Measurements from ENCODE around the gene CHD6. TPM values are rescaled to one million over a fixed set of nuclear protein-coding genes. Genes with fewer than 3 reads are reported as not detected.

The CHD6 gene
- total RNA-seq, 1 experiment from 2014 or later: 27.2 TPM

DNA sequence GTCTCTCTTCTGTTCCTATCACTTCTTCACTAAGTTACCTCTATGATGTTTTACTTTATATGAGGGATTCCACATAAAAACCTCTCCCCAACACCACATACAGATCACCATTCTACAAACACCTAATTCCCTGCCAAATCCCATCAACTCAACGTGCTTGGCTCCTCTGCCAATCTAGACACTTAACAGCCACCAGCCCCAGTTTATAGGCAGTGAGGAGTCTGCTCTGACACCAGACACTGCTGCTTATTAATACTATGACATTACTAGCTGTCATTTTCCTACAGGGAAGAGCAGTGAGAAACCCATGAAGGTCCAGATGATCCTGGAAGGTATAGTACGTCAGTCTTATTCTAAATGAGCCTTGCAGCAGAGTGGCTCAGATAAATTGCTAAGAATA is 104.3 kb downstream of the CHD6 start:
- Mint-ChIP-seq H3K4me3 (ENCODE audit: unreplicated experiment) (no peak overlapping the region), H3K4me1 (ENCODE audit: insufficient read depth, unreplicated experiment) (no peaks in the 10 kb centered on the region), H3K36me3 (ENCODE audit: insufficient read depth, unreplicated experiment) (peaks cover 52% of the 10 kb centered on the region), H3K27me3 (ENCODE audit: insufficient read depth, unreplicated experiment) (no peaks in the 10 kb centered on the region), H3K9me3 (ENCODE audit: unreplicated experiment) (no peaks in the 10 kb centered on the region), H3K27ac (ENCODE audit: low read depth, unreplicated experiment) (no peak overlapping the region)
- BruUV-seq (replicated peaks): no TSS peak
- TF ChIP-seq, protein P1, sequence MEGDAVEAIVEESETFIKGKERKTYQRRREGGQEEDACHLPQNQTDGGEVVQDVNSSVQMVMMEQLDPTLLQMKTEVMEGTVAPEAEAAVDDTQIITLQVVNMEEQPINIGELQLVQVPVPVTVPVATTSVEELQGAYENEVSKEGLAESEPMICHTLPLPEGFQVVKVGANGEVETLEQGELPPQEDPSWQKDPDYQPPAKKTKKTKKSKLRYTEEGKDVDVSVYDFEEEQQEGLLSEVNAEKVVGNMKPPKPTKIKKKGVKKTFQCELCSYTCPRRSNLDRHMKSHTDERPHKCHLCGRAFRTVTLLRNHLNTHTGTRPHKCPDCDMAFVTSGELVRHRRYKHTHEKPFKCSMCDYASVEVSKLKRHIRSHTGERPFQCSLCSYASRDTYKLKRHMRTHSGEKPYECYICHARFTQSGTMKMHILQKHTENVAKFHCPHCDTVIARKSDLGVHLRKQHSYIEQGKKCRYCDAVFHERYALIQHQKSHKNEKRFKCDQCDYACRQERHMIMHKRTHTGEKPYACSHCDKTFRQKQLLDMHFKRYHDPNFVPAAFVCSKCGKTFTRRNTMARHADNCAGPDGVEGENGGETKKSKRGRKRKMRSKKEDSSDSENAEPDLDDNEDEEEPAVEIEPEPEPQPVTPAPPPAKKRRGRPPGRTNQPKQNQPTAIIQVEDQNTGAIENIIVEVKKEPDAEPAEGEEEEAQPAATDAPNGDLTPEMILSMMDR (IDR thresholded peaks at IDR 0.05; ENCODE audit: unreplicated experiment): no peak
- intact Hi-C loops (cut with micrococcal nuclease): no loop called here
- CTCF ChIA-PET: interaction anchor here (0.6 kb wide), 1 partner anchor 1674 kb away, joined by 4 read pairs; no protein-coding TSS in a partner anchor
- POLR2A ChIA-PET: interaction anchor here (1.2 kb wide), 1 partner anchor 14 kb away, joined by 5 read pairs; no protein-coding TSS in a partner anchor
- no peak for DNase-seq (ENCODE audit: unreplicated experiment)

DNA sequence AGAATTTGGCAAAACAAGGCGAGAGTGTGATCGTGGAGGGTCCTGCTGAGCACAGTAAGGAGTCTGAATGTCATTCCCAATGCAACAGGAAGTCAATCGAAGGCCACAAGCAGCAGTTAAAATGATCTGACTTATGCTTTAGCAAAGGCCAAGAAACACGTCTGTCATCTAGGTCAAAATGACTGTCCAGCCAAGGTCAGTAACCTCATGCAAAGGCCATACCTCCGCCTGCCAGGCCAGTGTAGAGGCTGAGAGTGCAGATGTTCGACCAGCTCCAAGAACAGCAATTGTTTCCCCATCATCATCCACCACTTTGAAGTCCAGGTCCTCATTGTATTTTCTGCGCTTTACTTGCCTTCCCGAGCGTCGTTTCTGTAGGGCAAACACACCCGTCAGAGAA is 105.6 kb downstream of the CHD6 start:
- Mint-ChIP-seq H3K4me1 (ENCODE audit: insufficient read depth, unreplicated experiment) (no peaks in the 10 kb centered on the region), H3K9me3 (ENCODE audit: unreplicated experiment) (no peaks in the 10 kb centered on the region), H3K36me3 (ENCODE audit: insufficient read depth, unreplicated experiment) (peaks cover 52% of the 10 kb centered on the region), H3K4me3 (ENCODE audit: unreplicated experiment) (no peak overlapping the region), H3K27ac (ENCODE audit: low read depth, unreplicated experiment) (no peak overlapping the region), H3K27me3 (ENCODE audit: insufficient read depth, unreplicated experiment) (no peaks in the 10 kb centered on the region)
- TF ChIP-seq, protein P1 (IDR thresholded peaks at IDR 0.05; ENCODE audit: unreplicated experiment): no peak
- no TSS peak for BruUV-seq (replicated peaks)
- CTCF ChIA-PET: interaction anchor here (0.8 kb wide), 1 partner anchor 16 kb away, joined by 3 read pairs; no protein-coding TSS in a partner anchor
- DNase-seq (ENCODE audit: unreplicated experiment): no peak
- intact Hi-C loops (cut with micrococcal nuclease): no loop called here
- POLR2A ChIA-PET: interaction anchor here (0.7 to 1.2 kb wide), 2 partner anchors 15 to 1568 kb away, joined by 3 to 5 read pairs; no protein-coding TSS in a partner anchor

DNA sequence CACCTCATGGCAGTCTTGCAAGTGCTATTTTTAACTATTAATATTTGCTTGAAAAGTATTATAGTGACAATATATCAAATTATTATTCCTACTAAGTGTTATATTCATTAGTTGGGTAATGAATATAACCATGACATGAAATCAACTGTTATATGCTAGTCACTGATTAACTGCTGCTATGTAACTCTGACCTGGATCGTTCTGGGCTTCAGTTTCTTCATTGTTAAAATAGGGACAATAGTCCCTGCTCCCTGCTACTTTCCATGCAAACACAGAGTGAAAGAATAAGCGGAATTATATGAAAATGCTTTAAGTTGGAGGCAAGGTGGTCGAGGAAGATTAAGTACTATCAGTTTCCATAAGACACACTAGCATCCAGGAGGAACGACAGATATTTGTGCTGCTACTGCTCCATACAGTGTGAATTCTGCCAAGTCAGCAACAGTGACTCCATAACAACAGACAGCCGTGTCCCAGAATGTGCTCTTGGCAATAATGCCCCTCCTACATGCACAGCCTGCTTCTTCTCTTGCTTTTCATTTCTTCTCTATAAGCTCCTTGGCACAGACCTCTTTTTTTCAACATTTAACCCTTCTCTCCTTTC is 107.2 kb downstream of the CHD6 start:
- Mint-ChIP-seq H3K36me3 (ENCODE audit: insufficient read depth, unreplicated experiment) (peaks cover 46% of the 10 kb centered on the region), H3K4me1 (ENCODE audit: insufficient read depth, unreplicated experiment) (no peaks in the 10 kb centered on the region), H3K27ac (ENCODE audit: low read depth, unreplicated experiment) (no peak overlapping the region), H3K4me3 (ENCODE audit: unreplicated experiment) (no peak overlapping the region), H3K9me3 (ENCODE audit: unreplicated experiment) (no peaks in the 10 kb centered on the region), H3K27me3 (ENCODE audit: insufficient read depth, unreplicated experiment) (no peaks in the 10 kb centered on the region)
- DNase-seq (ENCODE audit: unreplicated experiment): no peak
- no TSS peak for BruUV-seq (replicated peaks)
- intact Hi-C loops (cut with micrococcal nuclease): no loop called here
- ChIA-PET CTCF (interaction anchor here (0.6 to 0.7 kb wide), 2 partner anchors 918 to 1698 kb away, joined by 3 read pairs; no protein-coding TSS in a partner anchor), POLR2A (no interaction called here)
- TF ChIP-seq, protein P1 (IDR thresholded peaks at IDR 0.05; ENCODE audit: unreplicated experiment): no peak

DNA sequence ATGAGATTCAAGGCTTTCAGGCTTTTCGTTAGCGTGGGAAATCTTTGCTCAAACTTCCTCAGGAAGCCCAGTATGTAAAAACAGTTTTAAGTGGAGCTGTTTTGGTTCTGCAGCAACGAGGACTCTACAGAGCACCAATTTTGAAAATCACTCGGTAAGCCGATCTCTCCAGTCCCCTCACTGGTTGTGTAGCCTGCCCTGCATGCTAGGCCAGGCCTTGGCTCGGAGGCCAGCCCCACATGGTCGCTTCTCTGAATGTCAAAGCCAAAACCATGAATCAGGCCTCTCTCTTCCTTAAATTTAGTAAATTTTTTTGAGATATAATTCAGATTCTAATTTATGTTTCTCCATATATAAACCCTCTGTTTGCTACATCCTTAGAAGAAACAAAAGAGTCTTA is 108.0 kb downstream of the CHD6 start:
- no TSS peak for BruUV-seq (replicated peaks)
- H3K9me3 Mint-ChIP-seq (ENCODE audit: unreplicated experiment): no peaks in the 10 kb centered on the region

More for the DNA sequence above, 108.0 kb downstream of the CHD6 start:
- intact Hi-C loops (cut with micrococcal nuclease): no loop called here
- no peak overlapping the region for H3K4me3 Mint-ChIP-seq (ENCODE audit: unreplicated experiment)
- CTCF ChIA-PET: interaction anchor here (0.5 to 0.6 kb wide), 3 partner anchors 11 to 919 kb away, joined by 3 to 4 read pairs (median 3); no protein-coding TSS in a partner anchor
- H3K27ac Mint-ChIP-seq (ENCODE audit: low read depth, unreplicated experiment): no peak overlapping the region
- POLR2A ChIA-PET: interaction anchor here (0.6 kb wide), 1 partner anchor 168 kb away, joined by 3 read pairs; no protein-coding TSS in a partner anchor
- TF ChIP-seq, protein P1 (IDR thresholded peaks at IDR 0.05; ENCODE audit: unreplicated experiment): no peak
- H3K27me3 Mint-ChIP-seq (ENCODE audit: insufficient read depth, unreplicated experiment): no peaks in the 10 kb centered on the region
- no peak for DNase-seq (ENCODE audit: unreplicated experiment)
- peaks cover 43% of the 10 kb centered on the region for H3K36me3 Mint-ChIP-seq (ENCODE audit: insufficient read depth, unreplicated experiment)
- no peaks in the 10 kb centered on the region for H3K4me1 Mint-ChIP-seq (ENCODE audit: insufficient read depth, unreplicated experiment)

Measured in MCF 10A (cell line).